Transverse colon (tissue), 4 donors: Measurements from ENCODE around the gene TAC1. TPM values are rescaled to one million over a fixed set of nuclear protein-coding genes. Genes with fewer than 3 reads are reported as not detected.

Experiments
- DNase-seq: peaks from one replicate; pipeline ENCODE4 v3.0.0-alpha.2; 2019
- H3K27ac ChIP-seq, 4 donors: fragments of 200-600 bp; sonication (generic); 2 replicates each; pipeline ENCODE4 v1.5.1; 2016 to 2018; ENCODE audit warnings: inconsistent platforms in 4 of 4
- H3K27me3 ChIP-seq: fragments of 200-600 bp; sonication (generic); 2 replicates; pipeline ENCODE4 v1.5.1; 2017; ENCODE audit warnings: inconsistent platforms
- H3K36me3 ChIP-seq, 4 donors: fragments of 200-600 bp; sonication (generic); 2 replicates each; pipeline ENCODE4 v1.5.1; 2017 to 2019; ENCODE audit warnings: inconsistent platforms in 4 of 4
- H3K4me1 ChIP-seq, 4 donors: fragments of 200-600 bp; sonication (generic); 2 replicates each; pipeline ENCODE4 v1.5.1; 2017 to 2020; ENCODE audit warnings: inconsistent platforms in 4 of 4
- H3K4me3 ChIP-seq, 4 donors: fragments of 200-600 bp; sonication (generic); 1 replicate in 1 of 4; 2 replicates in 3 of 4; pipeline versions ENCODE4 v1.5.1 to v1.6.1; 2017 to 2019; ENCODE audit warnings: inconsistent platforms in 4 of 4
- H3K9me3 ChIP-seq, 2 donors: fragments of 200-600 bp; sonication (generic); 2 replicates each; pipeline ENCODE4 v1.5.1; 2017 to 2019; ENCODE audit warnings: inconsistent platforms in 2 of 2
- CTCF ChIP-seq, 5 experiments: fragments of 200-600 bp in 3 of 5; fragments of 450-650 bp in 2 of 5; sonication (generic) in 3 of 5; IDR thresholded peaks; 1 replicate in 2 of 5; 2 replicates in 3 of 5; pipeline ENCODE4 v1.5.1; 2016 to 2017; ENCODE audit warnings: antibody characterized with exemption in 5 of 5, inconsistent platforms in 3 of 5, mild to moderate bottlenecking in 2 of 5, moderate library complexity in 1 of 5
- EP300 ChIP-seq: sonication (generic); formaldehyde crosslinking; IDR thresholded peaks from one replicate; pipeline ENCODE4 v1.6.1; 2017; ENCODE audit warnings: antibody characterized with exemption, low read depth
- POLR2A ChIP-seq: fragments of 450-650 bp; IDR thresholded peaks from one replicate; pipeline ENCODE4 v1.6.1; 2016; ENCODE audit warnings: antibody characterized with exemption, mild to moderate bottlenecking, moderate library complexity
- POLR2AphosphoS5 ChIP-seq, 3 donors: sonication (generic); formaldehyde crosslinking; IDR thresholded peaks; one replicate each; pipeline ENCODE4 v1.6.1; 2016; ENCODE audit warnings: antibody characterized with exemption in 3 of 3
- WGBS, 2 donors: methylation state at CpG; one replicate each; pipeline ENCODE4 v1.1.5; 2018; ENCODE audit warnings: low coverage in 1 of 2; 5-methylcytosine and 5-hydroxymethylcytosine counted together
- in situ Hi-C, 4 donors: fragments of 200-750 bp; cut with MboI; loops; one replicate each; pipeline versions ENCODE4 v1.15.0 to v1.15.1; 2017; ENCODE audit warnings: low sequenced_read_pairs in 3 of 4, low pct_ligation_motif_present in 1 of 4, low pct_unique_long_range_greater_than_20kb in 1 of 4
- intact Hi-C: fragments of 100-400 bp; cut with DNase I; formaldehyde crosslinking; loops from one replicate; pipeline ENCODE4 v1.15.1; 2023; ENCODE audit warnings: low total_unique reads
- total RNA-seq, 4 donors: library from RNA; depleted of rRNA; stranded (reverse); fragments of >200 nt; gene quantifications; one replicate each; pipeline ENCODE4 v1.1.0, GENCODE V29; 2016

Gene TAC1
- total RNA-seq, 4 donors from 2014 or later: 2.7 to 4.0 TPM; not detected in 2

- intact Hi-C loops: no loop called here
- H3K27me3 ChIP-seq: no peaks in the 10 kb centered on the region
- H3K27ac ChIP-seq: no peak overlapping the region
- H3K4me1 ChIP-seq: no peaks in the 10 kb centered on the region
- TF ChIP-seq EP300 (no peak), CTCF (IDR thresholded peaks at IDR 0.05) (no peak), POLR2AphosphoS5 (IDR thresholded peaks at IDR 0.05) (no peak), POLR2A (no peak)
- H3K36me3 ChIP-seq: no peaks in the 10 kb centered on the region
- DNase-seq: no peak
- in situ Hi-C loops: no loop called here
- H3K4me3 ChIP-seq: no peak overlapping the region
- H3K9me3 ChIP-seq: no peaks in the 10 kb centered on the region
Measured at GRCh38 chr7:97697396-97697795, 34.5 kb upstream of the TAC1 start.

GRCh38 chr7:97722386-97722785, 9.5 kb upstream of the TAC1 start:
- no peak for DNase-seq
- H3K9me3 ChIP-seq: no peaks in the 10 kb centered on the region
- H3K27me3 ChIP-seq: no peaks in the 10 kb centered on the region
- H3K4me3 ChIP-seq: no peak overlapping the region
- no peaks in the 10 kb centered on the region for H3K4me1 ChIP-seq
- H3K27ac ChIP-seq: no peak overlapping the region
- TF ChIP-seq POLR2AphosphoS5 (IDR thresholded peaks at IDR 0.05) (no peak), EP300 (no peak), POLR2A (no peak), CTCF (IDR thresholded peaks at IDR 0.05) (no peak)
- WGBS, 2 donors: 72 to 80% methylated on average over 2 to 3 of the region's 3 CpGs
- intact Hi-C loops: no loop called here
- no peaks in the 10 kb centered on the region for H3K36me3 ChIP-seq
- in situ Hi-C loops: no loop called here

- Histone ChIP-seq H3K27ac (no peak overlapping the region), H3K4me1 (peaks cover 0 to 25% (median 12%) of the 10 kb centered on the region in 4 donors), H3K4me3 (peak overlapping the region in 2 of 4 donors; percentile 20 to 44), H3K9me3 (no peaks in the 10 kb centered on the region), H3K27me3 (peaks cover 90% of the 10 kb centered on the region), H3K36me3 (no peaks in the 10 kb centered on the region)
- TF ChIP-seq POLR2AphosphoS5 (IDR thresholded peaks at IDR 0.05) (no peak), CTCF (IDR thresholded peaks at IDR 0.05) (no peak), POLR2A (no peak)
- WGBS, 2 donors: 0 to 11% methylated on average over 1 to 42 of the region's 42 CpGs
- intact Hi-C loops: no loop called here
- in situ Hi-C loops: no loop called here
- DNase-seq: no peak
Measured at GRCh38 chr7:97732565-97733275, 834 bp downstream of the TAC1 start.

- whole genome bisulfite sequencing, 2 donors: 0 to 7% methylated on average over 8 to 39 of the region's 59 CpGs
- Histone ChIP-seq H3K9me3 (no peaks in the 10 kb centered on the region), H3K36me3 (no peaks in the 10 kb centered on the region), H3K4me3 (peak overlapping the region in 2 of 4 donors; percentile 20 to 44), H3K4me1 (peaks cover 0 to 25% (median 12%) of the 10 kb centered on the region in 4 donors), H3K27ac (no peak overlapping the region), H3K27me3 (peaks cover 90% of the 10 kb centered on the region)
- intact Hi-C loops (no loop called here), in situ Hi-C loops (no loop called here)
- no peak for DNase-seq
- no peak for TF ChIP-seq POLR2AphosphoS5 (IDR thresholded peaks at IDR 0.05)
- no peak for TF ChIP-seq CTCF (IDR thresholded peaks at IDR 0.05)
- no peak for TF ChIP-seq POLR2A
- no peak for TF ChIP-seq EP300
Measured at GRCh38 chr7:97733276-97734161, 1.6 kb downstream of the TAC1 start.
